ENCODE data around the gene C19orf33.

C19orf33 gene

DNA sequence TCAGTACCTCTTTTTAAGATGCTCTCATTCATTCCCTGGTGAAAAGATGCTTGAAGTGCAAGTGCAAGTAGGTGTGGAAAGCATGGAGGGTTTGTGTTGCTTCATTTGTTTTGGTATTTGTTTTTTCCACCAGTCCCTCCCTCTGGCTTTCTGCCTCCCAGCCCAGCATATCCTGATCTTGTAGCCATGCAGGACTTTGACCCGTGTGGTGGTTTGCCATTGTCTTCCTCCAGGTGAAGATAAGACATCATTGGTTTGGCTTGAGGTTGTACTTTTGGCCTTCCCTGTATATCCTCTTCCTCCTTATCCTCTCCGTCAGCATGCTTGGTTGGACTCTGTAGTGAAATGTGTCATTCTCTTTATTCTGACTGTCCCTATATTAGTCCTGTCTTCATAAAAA lies 30.6 kb upstream of the C19orf33 start:
- TF ChIP-seq, protein P1, sequence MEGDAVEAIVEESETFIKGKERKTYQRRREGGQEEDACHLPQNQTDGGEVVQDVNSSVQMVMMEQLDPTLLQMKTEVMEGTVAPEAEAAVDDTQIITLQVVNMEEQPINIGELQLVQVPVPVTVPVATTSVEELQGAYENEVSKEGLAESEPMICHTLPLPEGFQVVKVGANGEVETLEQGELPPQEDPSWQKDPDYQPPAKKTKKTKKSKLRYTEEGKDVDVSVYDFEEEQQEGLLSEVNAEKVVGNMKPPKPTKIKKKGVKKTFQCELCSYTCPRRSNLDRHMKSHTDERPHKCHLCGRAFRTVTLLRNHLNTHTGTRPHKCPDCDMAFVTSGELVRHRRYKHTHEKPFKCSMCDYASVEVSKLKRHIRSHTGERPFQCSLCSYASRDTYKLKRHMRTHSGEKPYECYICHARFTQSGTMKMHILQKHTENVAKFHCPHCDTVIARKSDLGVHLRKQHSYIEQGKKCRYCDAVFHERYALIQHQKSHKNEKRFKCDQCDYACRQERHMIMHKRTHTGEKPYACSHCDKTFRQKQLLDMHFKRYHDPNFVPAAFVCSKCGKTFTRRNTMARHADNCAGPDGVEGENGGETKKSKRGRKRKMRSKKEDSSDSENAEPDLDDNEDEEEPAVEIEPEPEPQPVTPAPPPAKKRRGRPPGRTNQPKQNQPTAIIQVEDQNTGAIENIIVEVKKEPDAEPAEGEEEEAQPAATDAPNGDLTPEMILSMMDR (IDR thresholded peaks at IDR 0.05; ENCODE audit: control insufficient read depth, insufficient read depth, low read depth, low read length, missing control alignments): no peak
- H3K4me3 ChIP-seq (ENCODE audit: control insufficient read depth, low read depth, low read length): no peak overlapping the region
- no peak for DNase-seq (ENCODE audit: low read depth)

DNA sequence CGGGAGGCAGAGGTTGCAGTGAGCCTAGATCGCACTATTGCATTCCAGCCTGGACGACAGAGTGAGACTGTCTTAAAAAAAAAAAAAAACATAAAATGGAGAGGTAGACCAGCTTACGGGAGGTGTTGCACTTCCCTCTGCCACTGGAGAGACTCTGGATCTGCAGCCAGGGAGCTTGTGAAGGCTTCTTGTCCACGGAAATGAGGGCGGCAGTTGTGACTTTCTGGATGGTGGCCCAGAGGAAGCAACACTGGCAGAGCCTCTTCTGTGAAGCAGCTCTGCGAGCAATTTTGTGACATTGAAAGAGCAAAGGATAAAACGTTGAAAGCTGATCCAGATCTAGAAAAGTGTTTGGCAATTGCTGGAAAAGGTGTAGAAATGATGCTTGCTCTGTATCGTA lies 29.3 kb upstream of the C19orf33 start:
- no peak for DNase-seq (ENCODE audit: low read depth)
- TF ChIP-seq, protein P1 (IDR thresholded peaks at IDR 0.05; ENCODE audit: control insufficient read depth, insufficient read depth, low read depth, low read length, missing control alignments): no peak
- no peak overlapping the region for H3K4me3 ChIP-seq (ENCODE audit: control insufficient read depth, low read depth, low read length)

DNA sequence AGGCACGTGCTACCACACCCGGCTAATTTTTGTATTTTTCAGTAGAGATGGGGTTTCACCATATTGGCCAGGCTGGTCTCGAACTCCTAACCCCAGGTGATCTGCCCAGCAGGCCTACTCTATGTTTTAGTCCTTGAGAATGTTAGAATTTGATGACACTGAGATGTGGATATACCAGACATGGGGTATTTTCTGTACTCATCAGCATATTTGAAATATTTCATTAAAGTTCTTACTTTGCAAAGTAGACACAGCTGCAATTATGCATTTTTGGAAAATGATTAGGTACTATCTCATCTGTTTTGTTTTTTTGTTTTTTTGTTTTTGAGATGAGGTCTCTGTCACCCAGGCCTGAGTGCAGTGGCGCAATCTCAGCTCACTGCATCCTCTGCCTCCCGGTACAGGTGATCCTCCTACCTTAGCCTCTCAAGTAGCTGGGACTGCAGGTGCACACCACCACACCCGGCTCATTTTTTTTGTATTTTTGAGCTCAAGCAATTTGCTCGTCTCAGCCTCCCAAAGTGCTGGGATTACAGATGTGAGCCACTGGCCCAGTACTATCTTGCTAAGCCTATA lies 27.0 kb upstream of the C19orf33 start:
- H3K4me3 ChIP-seq (ENCODE audit: control insufficient read depth, low read depth, low read length): no peak overlapping the region
- DNase-seq (ENCODE audit: low read depth): no peak
- TF ChIP-seq, protein P1 (IDR thresholded peaks at IDR 0.05; ENCODE audit: control insufficient read depth, insufficient read depth, low read depth, low read length, missing control alignments): no peak

DNA sequence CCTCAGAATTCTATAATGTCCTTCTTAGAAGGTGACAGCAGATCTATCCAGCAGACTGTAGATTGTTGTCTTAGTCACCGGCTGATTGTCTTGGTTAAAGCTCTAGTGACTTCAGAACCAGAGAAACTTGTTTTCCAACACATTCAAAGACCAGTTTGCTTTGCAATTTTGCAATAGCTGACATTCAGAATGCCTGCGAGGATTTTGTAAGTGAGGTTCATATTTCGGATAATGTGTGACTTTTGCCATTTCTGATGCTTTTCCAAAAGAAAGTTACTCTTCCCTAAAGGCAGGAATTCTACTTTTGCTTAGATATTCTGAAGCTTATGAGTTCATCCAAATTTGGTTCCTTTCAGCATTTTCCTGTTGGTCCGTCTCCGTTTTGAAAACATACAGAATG lies 26.5 kb upstream of the C19orf33 start:
- DNase-seq (ENCODE audit: low read depth): no peak
- H3K4me3 ChIP-seq (ENCODE audit: control insufficient read depth, low read depth, low read length): no peak overlapping the region
- TF ChIP-seq, protein P1 (IDR thresholded peaks at IDR 0.05; ENCODE audit: control insufficient read depth, insufficient read depth, low read depth, low read length, missing control alignments): no peak

DNA sequence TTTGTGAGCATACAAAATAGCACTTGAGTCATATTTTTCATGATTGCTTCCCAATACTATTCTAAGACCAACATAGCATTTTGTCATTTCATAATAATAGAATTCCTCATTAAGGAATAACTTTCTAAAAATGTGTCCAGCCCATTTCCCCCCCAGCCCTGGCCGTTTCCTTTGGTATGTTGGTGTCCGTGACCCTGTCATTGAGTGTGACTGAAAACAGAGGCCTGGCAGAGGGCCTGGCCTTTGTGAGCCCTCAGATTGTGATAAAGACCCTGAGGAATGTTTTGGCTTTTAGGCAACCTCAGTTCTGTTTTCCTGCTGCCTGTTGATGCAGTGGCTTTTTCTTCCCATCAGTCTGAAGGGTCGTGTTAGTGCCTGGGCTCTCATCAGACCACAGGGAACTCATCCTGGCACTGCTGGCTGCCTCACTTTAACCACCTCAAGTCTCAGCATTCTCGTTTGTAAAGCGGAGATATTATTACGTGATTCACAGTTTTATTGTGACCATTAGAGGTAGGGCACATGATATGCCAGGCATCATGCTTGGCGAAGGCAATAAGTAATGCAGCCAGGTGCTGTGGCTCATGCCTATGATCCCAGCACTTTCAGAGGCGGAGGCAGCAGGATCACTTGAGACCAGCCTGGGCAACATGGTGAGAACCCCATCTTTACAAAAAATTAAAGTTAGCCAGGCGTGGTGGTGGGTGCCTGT lies 25.9 kb upstream of the C19orf33 start:
- TF ChIP-seq, protein P1 (IDR thresholded peaks at IDR 0.05; ENCODE audit: control insufficient read depth, insufficient read depth, low read depth, low read length, missing control alignments): no peak
- DNase-seq (ENCODE audit: low read depth): no peak
- H3K4me3 ChIP-seq (ENCODE audit: control insufficient read depth, low read depth, low read length): no peak overlapping the region

DNA sequence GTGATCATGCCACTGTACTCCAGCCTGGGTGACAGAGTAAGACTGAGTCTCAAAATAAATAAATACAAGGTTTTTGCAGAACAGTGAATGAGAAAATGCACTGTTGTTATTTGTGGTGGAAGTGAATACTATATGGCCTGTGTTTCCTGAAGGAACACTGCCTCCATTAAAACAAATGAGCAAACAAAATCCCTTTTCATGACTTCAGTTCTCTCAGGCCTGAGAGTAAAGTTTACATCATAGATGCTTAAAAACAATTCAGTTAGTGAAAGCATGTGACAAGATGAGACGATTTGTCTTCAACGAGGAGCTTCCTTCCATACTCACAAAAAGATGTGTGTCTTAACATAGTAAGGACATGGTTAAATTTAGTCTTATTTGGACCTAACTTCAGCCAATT lies 25.3 kb upstream of the C19orf33 start:
- no peak overlapping the region for H3K4me3 ChIP-seq (ENCODE audit: control insufficient read depth, low read depth, low read length)
- no peak for DNase-seq (ENCODE audit: low read depth)
- TF ChIP-seq, protein P1 (IDR thresholded peaks at IDR 0.05; ENCODE audit: control insufficient read depth, insufficient read depth, low read depth, low read length, missing control alignments): no peak

Measured in AG09309 (cell line).